ENCODE measurements around the gene TRAPPC5.

Gene TRAPPC5

GRCh38 chr19:7731615-7732014, 51.0 kb downstream of the TRAPPC5 start:
- DNase-seq (ENCODE audit: low read depth) = no peak

- DNase-seq (ENCODE audit: low read depth) = no peak
Measured at GRCh38 chr19:7732045-7732444, 51.4 kb downstream of the TRAPPC5 start, which contains the start of gene CLEC4G. Gene CLEC4G, minus strand, starts transcription at chr19:7732110. Its CDS starts 8 bp downstream, at chr19:7732102.

- DNase-seq (ENCODE audit: low read depth) = no peak
Measured at GRCh38 chr19:7733376-7733775, 52.7 kb downstream of the TRAPPC5 start.

GRCh38 chr19:7734220-7735203, 53.9 kb downstream of the TRAPPC5 start:
- DNase-seq (ENCODE audit: low read depth) = peak; percentile 20

GRCh38 chr19:7736148-7736547, 55.5 kb downstream of the TRAPPC5 start:
- DNase-seq (ENCODE audit: low read depth) = no peak

GRCh38 chr19:7737215-7737614, 56.6 kb downstream of the TRAPPC5 start:
- DNase-seq (ENCODE audit: low read depth) = no peak
